HG03045 (cell line): ENCODE data around the gene RARS1.
A peak's percentile ranks its signal among the peaks of the same experiment; 100 is the strongest.

Source experiments
- ATAC-seq: cut with Tn5 transposase; IDR thresholded peaks from one replicate; pipeline ENCODE4 v1.9.1; 2021; ENCODE audit warnings: mild to moderate bottlenecking, moderate library complexity; ENCODE audit not compliant: unreplicated experiment

Gene RARS1

GRCh38 chr5:168552146-168552545 lies 65.9 kb downstream of the RARS1 start:
- ATAC-seq, result no peak

- ATAC-seq, result peak; percentile 52
Observed at GRCh38 chr5:168553377-168554130, 67.3 kb downstream of the RARS1 start.

GRCh38 chr5:168557389-168557788 lies 71.1 kb downstream of the RARS1 start:
- ATAC-seq, result no peak

- no peak for ATAC-seq
Observed at GRCh38 chr5:168562279-168562678, 76.0 kb downstream of the RARS1 start.

GRCh38 chr5:168563959-168564358 lies 77.7 kb downstream of the RARS1 start:
- no peak for ATAC-seq

- ATAC-seq, result no peak
Observed at GRCh38 chr5:168568738-168569137, 82.5 kb downstream of the RARS1 start.
